Activated CD8-positive, alpha-beta memory T cell treated with anti-CD3 and anti-CD28 coated beads for 36 hours (primary cell): ENCODE measurements around the gene STON1. TPM values are rescaled to one million over a fixed set of nuclear protein-coding genes. Genes with fewer than 3 reads are reported as not detected.
"Not testable (repeated sequence)": the region's sequence is repeated elsewhere in the genome, so short reads cannot be mapped to it uniquely, and the experiment has no call there.

Experiments
- CTCF ChIA-PET: fragments of 350-600 bp; sonication (Branson Sonifier 250); formaldehyde crosslinking; loops from one replicate; lab custom pipeline; 2021; ENCODE audit warnings: antibody characterized with exemption; lab: Charles Lee
- POLR2A ChIA-PET: fragments of 350-600 bp; sonication (Branson Sonifier 250); formaldehyde crosslinking; loops from one replicate; lab custom pipeline; 2021; ENCODE audit warnings: antibody characterized with exemption; lab: Charles Lee
- total RNA-seq, 2 experiments: library from RNA; stranded (reverse); gene quantifications; one replicate each; pipeline ENCODE4 v1.2.3, GENCODE V29; 2021

Gene STON1, protein sequence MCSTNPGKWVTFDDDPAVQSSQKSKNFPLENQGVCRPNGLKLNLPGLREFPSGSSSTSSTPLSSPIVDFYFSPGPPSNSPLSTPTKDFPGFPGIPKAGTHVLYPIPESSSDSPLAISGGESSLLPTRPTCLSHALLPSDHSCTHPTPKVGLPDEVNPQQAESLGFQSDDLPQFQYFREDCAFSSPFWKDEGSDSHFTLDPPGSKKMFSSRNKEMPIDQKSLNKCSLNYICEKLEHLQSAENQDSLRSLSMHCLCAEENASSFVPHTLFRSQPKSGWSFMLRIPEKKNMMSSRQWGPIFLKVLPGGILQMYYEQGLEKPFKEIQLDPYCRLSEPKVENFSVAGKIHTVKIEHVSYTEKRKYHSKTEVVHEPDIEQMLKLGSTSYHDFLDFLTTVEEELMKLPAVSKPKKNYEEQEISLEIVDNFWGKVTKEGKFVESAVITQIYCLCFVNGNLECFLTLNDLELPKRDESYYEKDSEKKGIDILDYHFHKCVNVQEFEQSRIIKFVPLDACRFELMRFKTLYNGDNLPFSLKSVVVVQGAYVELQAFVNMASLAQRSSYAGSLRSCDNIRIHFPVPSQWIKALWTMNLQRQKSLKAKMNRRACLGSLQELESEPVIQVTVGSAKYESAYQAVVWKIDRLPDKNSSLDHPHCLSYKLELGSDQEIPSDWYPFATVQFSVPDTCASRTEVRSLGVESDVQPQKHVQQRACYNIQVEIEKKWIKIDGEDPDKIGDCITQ
- 1 to 10 TPM; 1.1 to 1.5 TPM for total RNA-seq

DNA sequence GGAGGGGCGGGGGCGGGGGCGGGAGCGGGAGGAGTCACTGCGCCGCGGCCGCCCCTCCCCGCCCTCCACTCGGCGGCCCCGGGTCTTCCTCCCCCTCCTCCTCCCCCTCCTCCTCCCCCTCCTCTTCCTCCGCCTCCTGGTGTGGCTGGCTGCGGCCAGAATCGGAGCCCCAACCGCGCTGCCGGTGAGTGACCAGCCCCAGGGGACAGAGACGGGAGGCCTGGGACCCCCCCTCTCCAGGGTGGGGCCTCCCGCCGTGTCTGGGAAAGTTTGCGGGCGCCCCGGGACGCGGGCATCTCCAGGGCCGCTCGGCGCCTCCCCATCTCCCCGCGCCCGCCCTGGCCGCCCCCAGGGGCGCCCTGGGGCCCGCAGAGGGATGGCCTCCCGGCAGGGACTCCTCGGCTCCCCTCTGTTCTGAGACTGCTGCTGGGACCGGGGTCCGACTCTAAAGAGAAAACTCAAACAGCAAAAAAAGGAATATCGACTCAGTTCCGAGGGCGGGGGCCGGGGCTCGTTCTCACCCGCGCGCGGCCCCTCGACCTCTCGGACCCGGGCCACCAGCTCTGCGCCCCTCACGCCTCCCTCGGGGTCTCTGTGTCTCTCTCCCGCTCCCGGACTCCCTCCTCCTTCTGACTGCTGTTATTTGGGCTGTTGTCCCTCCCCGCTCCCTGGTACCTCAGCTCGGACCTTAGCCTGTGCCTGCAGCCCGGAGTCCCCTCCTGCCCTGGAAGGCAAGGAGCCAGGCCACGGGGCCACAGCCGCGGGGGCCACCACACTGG is at the start of gene STON1:
STON1 (plus strand) TSS at position 122 of the 779 bp plus-strand sequence. CDS start 50,480 bp downstream, outside the sequence.
- CTCF ChIA-PET, result no interaction called here
- POLR2A ChIA-PET, result no interaction called here

DNA sequence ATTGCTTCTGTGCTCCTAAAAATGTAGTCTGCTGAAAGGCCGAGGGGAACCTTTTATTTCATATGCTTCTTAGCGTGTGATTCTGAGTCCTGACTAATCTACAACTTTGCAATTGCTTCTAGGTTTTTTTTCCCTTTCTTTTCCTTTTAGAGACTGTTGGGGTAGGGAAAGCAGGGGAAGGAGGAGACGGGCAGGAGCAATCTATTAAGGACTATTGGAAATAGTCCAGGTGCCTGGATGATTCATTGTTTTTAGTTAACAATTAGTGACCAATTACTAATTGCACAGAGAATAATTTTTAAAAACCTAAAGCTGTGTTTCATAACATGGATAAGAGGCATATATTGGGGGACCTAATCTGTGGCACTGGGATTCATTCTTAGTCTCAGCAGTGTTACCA is 49.4 kb upstream of the STON1 start:
- ChIA-PET POLR2A (no interaction called here), CTCF (no interaction called here)

DNA sequence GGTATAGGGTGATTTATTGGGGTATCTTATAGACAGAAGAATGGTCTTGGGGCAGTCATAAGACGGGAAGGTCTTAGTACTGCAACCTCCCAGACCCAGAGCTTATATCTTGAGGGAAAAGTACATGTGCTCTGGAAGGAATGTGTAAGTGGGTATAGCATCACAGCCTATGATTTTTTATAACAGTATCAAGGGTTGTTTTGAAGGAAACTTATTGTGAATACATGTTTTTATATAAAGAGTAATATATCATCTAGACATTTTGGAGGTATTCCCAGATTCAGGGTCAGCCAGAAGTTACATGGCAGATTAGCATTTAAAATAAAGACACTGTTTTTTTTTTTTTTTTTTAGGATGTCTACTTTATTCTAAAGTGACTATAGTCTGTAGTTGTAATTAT is 47.6 kb upstream of the STON1 start:
- POLR2A ChIA-PET, result interaction anchor here (0.7 kb wide), 1 partner anchor 36 kb away, joined by 13 read pairs; no protein-coding TSS in a partner anchor
- CTCF ChIA-PET, result interaction anchor here (0.7 kb wide), 1 partner anchor 18 kb away, joined by 3 read pairs; no protein-coding TSS in a partner anchor

DNA sequence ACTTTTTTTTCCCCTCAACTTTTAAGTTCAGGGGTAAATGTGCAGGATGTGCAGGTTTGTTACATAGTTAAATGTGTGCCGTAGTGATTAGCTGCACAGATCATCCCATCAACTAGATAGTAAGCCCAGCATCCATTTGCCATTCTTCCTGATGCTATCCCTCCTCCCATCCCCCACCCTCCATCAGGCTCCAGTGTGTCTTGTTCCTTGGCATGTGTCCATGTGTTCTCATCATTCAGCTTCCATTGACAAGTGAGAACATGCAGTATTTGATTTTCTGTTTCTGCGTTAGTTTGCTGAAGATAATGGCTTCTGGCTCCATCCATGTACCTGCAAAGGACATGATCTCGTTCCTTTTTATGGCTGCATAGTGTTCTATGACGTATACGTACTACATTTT is 47.2 kb upstream of the STON1 start:
- ChIA-PET CTCF (no interaction called here), POLR2A (interaction anchor here (0.7 kb wide), 1 partner anchor 36 kb away, joined by 13 read pairs; no protein-coding TSS in a partner anchor)

DNA sequence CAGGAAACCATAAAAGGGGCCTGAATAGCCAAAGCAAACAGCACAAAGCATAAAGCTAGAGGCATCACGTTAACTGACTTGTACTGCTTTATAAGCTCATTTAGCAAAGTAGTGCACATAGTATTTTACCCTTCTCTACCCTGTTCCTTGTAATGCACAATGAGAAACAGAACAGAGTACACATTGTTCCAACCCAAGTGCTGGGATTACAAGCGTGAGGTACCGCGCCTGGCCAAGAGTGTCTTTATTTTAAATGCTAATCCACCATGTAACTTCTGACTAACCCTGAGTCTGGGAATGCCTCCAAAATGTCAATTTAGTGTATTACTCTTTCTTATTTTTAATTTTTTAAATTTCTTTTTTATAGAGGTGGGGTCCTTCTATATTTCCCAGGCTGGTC is 46.4 kb upstream of the STON1 start:
- ChIA-PET CTCF (no interaction called here), POLR2A (no interaction called here)

DNA sequence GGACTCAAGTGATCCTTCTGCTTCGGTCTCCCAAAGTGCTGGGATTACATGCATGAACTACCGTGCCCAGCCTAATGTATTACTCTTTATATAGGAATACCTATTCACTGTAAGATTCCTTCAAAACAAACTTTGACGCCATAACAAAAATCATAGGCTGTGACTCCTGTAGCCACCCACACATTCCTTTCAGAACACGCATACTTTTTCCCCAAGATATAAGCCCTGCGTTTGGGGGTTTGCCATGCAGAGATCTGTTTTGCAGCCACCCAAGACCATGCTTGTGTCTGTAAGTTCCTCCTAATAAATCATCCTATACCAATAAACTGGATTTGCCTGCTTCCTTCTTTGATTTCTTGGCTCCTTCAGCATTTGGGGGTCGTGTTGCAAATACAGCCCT is 46.0 kb upstream of the STON1 start:
- POLR2A ChIA-PET, result no interaction called here
- CTCF ChIA-PET, result no interaction called here

DNA sequence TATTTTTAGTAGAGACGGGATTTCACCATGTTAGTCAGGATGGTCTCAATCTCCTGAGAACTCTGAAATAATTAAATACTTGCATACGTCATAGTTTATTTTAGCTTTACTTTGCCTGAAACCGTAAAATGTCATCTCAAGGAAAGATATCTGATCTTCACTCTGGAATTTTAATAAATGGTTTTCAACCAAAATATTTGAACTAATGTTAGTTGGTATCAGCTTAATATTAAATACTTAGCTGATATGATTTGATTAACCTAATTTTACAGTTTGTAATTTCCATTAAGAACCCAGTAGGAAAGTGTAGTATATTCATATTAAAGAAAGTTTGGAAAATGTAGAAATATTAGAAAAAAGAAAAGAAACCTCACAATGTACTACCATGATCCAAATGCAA is 41.4 kb upstream of the STON1 start:
- ChIA-PET CTCF (no interaction called here), POLR2A (no interaction called here)

DNA sequence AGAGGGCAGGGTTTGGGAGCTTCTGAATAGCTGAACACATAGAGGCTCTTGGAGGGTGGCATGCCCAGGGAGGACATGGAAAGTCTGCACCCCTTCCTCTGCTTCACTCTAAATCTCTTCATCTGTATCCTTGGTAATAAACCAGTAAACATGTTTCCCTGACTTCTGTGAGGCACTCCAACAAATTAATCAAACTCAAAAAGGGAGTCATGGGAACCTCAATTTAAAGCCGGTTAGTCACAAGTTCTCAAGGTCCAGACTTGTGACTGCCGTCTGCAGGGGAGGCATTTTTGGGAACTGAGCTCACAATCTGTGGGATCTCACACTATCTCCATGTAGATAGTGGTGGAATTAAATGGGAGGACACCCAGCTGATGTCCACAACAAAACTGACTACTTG is 33.1 kb upstream of the STON1 start:
- POLR2A ChIA-PET, result no interaction called here
- CTCF ChIA-PET, result no interaction called here

DNA sequence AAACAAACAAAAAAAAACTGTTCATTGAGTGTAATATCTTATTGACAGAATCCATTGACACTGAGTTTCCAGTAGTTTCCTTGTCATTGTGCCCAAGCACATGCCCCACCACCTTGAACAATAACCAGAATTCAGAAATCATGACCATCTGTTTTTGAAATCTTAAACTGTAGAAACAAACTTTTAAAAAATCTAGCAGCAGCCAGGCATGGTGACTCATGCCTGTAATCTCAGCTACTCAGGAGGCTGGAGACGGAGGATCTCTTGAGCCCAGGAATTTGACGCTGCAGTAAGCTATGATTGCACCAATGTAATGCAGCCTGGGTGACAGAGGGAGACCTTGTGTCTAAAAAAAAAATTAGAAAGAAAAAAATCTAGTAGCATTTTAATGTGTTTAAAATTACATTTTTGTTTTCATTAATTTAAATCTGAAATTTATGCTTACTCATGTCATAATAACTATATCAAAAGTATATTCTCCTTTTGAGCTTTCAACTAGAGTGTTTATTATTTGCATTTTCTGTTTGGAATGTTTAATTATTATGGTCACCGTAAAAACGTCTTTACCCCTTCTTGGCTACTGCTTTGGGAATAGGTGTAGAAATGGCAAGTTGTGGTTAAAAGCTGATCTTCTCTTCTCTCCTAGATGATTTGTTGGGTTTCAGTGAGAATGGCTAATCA is 25.2 kb upstream of the STON1 start:
- POLR2A ChIA-PET, result no interaction called here
- CTCF ChIA-PET, result no interaction called here

DNA sequence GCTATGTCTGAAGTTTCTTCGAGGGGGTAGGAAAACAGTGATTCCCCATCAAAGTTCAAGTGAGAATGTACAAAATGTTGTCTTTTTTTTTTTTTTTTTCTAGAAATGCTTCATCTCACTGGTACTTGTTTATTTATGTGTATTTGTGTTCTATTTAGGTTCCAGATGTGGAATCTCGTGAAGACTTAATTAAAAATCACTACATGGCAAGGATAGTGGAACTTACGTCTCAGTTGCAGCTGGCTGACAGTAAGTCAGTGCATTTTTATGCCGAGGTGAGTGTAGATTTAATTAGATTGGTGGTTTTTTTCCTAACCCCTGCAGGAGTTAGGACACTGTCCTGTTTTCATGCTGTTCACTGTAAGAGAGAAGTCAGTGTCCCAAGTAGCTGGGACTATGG is 22.8 kb upstream of the STON1 start:
- ChIA-PET POLR2A (no interaction called here), CTCF (no interaction called here)

DNA sequence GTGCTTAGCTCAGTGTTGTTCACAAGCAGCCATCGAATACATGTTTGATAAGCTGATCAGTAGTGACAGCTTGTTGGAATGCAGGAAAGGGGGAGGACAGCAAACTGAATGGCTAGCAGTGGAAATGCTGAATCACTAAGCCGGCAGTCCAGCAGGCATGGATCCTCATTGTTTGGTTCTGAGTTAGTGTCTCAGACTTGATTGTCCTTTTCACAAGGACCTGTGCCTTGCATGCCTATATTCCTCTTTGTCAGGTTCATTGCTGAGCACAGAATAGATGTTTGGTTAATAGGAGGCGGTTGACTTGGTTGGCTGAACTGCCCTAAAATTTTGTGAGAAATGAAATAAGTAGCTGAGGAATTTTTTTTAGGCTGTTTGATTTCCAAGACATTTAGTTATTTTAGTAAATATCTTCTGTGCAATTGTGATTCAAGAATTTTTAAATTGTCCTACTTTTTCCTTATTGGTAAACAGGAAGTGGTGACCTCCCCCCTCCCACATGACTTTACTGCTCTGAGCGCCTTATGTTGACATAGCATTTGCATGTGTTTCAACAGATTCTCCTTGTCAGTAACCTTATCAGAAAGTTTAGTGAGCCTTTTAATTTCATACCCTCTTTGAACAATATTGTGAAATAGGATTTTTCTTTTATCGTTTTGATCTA is 21.4 kb upstream of the STON1 start:
- CTCF ChIA-PET, result no interaction called here

DNA sequence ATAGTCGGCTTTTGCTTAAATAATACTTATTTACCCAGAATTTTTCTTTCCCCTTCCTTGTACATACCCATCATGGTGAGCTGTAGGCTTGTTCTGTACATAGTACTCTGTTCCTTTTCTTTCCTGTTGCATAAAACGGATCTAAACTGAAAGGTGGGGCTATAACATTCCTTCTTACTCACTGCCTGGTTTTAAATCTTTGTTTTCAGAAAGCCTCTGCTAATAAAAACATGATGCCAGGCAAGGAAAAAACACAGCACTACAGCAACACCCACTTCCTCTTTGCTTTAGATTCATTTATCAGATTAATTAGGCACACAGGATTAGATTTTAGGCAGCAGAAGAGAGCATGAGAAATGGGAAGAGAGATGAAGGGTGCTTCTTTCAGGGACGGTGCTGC is 19.6 kb upstream of the STON1 start:
- POLR2A ChIA-PET, result no interaction called here
- CTCF ChIA-PET, result no interaction called here

More for the DNA sequence above, 21.4 kb upstream of the STON1 start:
- POLR2A ChIA-PET, result no interaction called here

DNA sequence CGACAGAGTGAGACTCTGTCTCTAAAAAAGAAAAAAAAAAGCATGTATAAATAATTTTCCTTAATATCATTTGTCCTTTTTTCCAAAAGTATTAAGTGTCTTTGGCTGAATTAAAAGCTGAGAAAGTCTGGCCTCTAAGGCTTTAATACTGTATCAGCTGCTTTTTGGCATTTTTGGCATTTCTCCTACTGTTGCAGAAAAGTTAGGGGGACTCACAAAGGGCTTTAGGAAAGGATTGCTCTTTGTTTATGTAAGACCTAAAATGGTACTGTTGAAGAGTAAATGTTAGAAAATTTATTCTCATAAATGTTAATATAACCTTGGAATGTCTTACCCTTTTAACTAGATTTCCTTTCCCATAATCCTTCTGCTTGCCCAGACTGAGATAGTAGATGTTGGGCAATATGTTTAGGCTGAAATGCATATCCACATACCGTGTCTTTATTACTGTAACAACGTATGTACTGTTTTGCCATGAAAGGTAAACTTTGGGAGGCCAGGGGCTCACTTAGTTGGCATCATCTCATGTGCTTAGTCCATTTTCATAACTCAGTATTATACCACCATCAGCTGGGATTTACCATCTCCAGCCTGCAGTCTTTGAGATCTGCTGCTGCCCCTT is 18.0 kb upstream of the STON1 start:
- ChIA-PET POLR2A (no interaction called here), CTCF (no interaction called here)

DNA sequence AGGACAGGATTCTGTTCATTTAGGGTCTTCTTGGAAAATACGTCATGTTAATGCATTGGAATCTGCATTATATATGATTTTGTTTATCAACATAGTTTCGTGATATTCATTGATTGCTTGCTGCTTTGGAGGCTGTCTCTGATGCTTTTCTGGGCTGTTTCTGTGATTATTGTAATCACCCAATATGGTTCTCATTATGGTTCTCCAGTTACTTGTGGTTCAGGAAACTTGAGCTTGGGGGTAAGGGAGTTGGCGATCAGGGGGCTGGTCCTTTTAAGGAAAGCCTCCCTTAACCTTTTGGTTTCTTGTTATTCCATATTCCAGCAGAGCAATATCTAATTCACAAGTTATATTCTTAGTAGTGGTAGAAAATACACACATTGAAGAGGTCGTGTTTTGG is 17.4 kb upstream of the STON1 start:
- ChIA-PET CTCF (no interaction called here), POLR2A (no interaction called here)

DNA sequence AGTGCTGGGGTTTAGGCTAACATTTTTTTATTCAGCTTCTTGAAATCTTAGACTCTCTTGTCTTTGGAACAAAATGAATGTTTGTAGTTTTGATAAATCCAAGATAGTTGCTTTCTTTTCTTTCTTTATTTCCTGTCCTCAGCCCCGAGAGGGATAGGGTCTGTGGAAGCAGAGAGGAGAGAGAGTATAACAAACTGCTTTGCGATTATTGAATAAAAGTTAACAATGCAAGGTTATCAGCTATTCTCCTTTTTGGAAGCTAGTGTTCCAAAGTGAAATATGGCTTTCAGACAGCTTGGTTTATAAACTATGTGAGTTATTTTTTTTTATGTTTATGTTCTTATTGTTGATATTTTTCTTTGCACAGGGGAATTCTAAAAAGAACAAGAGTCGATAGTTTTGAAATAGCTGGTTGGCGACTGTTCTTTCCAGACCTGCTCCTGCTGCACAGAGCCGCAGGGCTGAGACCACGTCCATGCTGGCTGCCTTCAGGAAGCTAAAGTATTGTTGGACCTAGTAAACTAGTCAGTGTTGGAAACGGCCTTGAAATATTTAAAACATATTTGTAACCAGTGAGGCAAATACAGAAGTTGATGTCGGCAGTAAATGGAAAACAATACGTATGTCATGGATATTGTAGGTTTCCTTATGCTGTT is 15.5 kb upstream of the STON1 start:
- ChIA-PET CTCF (interaction anchor here (0.7 kb wide), 1 partner anchor 315 kb away, joined by 3 read pairs; no protein-coding TSS in a partner anchor), POLR2A (no interaction called here)

DNA sequence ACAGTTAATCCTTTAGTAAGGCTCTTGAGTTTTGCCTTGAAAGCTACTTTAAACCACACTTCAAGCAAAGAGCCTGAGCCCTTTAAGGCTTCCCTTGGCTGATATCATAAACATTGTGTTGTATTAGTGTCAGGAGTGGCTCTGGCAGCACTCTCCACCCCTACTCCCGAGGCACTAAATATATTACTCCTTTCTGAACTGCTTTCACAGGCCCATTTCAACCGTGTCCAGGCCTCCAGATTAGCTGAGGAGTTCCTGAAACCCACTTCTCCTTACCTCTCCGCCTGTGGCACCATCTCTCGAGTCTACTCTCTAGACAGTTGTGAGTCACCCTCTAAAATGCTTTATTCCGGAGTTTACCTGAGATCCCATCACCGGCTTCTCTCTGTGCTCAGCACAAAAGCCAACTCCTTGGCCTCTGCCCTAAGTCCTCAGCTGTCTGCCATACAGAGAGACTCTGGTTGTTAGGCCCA is 14.4 kb upstream of the STON1 start:
- POLR2A ChIA-PET, result no interaction called here

DNA sequence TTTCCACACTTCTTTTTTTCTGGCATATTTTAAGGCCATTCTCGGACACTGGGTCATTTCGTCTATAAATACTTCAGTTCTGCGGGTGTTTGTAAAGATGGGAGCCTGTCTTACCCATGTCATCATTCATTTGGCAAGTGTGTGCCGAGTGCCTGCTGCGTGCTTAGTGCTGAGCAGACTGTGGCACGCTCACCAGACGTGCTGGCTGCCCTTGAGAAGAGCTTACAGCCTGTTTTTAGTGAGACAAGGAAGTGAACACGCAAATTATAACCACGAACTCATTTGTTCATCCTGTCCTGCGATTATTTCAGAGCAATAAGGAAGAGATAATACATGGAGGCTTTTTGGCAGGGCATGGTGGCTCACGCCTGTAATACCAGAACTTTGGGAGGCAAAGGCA is 10.4 kb upstream of the STON1 start:
- ChIA-PET CTCF (no interaction called here), POLR2A (no interaction called here)

More for the DNA sequence above, 14.4 kb upstream of the STON1 start:
- CTCF ChIA-PET, result no interaction called here

DNA sequence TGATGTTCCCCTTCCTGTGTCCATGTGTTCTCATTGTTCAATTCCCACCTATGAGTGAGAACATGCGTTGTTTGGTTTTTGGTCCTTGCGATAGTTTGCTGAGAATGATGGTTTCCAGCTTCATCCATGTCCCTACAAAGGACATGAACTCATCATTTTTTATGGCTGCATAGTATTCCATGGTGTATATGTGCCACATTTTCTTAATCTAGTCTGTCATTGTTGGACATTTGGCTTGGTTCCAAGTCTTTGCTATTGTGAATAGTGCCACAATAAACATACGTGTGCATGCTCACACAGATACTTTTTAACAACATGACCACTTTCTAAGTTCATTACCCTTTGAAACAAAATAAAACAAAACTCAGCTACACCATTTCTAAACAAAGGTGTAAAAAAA is 5.2 kb upstream of the STON1 start:
- CTCF ChIA-PET, POLR2A ChIA-PET: not testable (repeated sequence)
